K562 (cell line): ENCODE measurements around the gene ECE2. TPM values are rescaled to one million over a fixed set of nuclear protein-coding genes. Genes with fewer than 3 reads are reported as not detected.

Experiments
- GATAD2B ChIP-seq: fragments of 450-650 bp; IDR thresholded peaks from 2 replicates; pipeline ENCODE4 v1.6.1; 2017; ENCODE audit warnings: mild to moderate bottlenecking, borderline replicate concordance
- THAP7 ChIP-seq: fragments of 250-450 bp; sonication (Bioruptor Pico); IDR thresholded peaks from 2 replicates; pipeline ENCODE4 v1.5.0; 2021
- WHSC1 ChIP-seq: IDR thresholded peaks from one replicate; pipeline ENCODE4 v1.6.1; 2012; ENCODE audit warnings: low read length, control low read depth, inconsistent platforms
- ZBTB8A ChIP-seq: fragments of 450-650 bp; IDR thresholded peaks from 2 replicates; pipeline ENCODE4 v1.6.1; 2018; ENCODE audit warnings: mild to moderate bottlenecking, moderate library complexity; ENCODE audit not compliant: partially characterized antibody
- ZNF586 ChIP-seq: fragments of 450-650 bp; formaldehyde crosslinking; conservative IDR thresholded peaks from 2 replicates; pipeline ENCODE4 v1.4.0; 2020; ENCODE audit warnings: mild to moderate bottlenecking, moderate library complexity
- polyA plus RNA-seq, 8 experiments: library from polyadenylated mRNA; depleted of rRNA in 4 of 8; stranded (reverse) in 5 of 8; unstranded in 3 of 8; fragments of >200 nt; fragmentation: Nextera tagmentation in 2 of 8; fragmentation: Illumina TruSeq in 1 of 8; extraction: Ambion mirVana in 2 of 8; extraction: Trizol in 1 of 8; gene quantifications; 2 replicates each; pipeline versions ENCODE4 v1.2.1 to v1.2.3, GENCODE V29; 2011 to 2014; ENCODE audit warnings: inconsistent platforms in 1 of 8, missing spikeins in 1 of 8
- total RNA-seq, 7 experiments: library from RNA; depleted of rRNA in 6 of 7; stranded (reverse); fragments of >200 nt in 6 of 7; fragmentation: Illumina TruSeq in 2 of 7; extraction: Trizol in 2 of 7; gene quantifications; 2 replicates each; pipeline versions ENCODE4 v1.2.1 to v1.2.3, GENCODE V29; 2011 to 2021; ENCODE audit warnings: low replicate concordance in 1 of 7
- TF ChIP-seq, protein P1 (sequence below): fragments of 450-650 bp; IDR thresholded peaks from 2 replicates; pipeline ENCODE4 v1.6.1; 2016; ENCODE audit warnings: low read depth, mild to moderate bottlenecking, moderate library complexity
- TF ChIP-seq, protein P2 (sequence below): sonication (generic); formaldehyde crosslinking; IDR thresholded peaks from 2 replicates; pipeline ENCODE4 v1.5.0; 2020; ENCODE audit warnings: missing genetic modification reagents
- TF ChIP-seq, protein P3 (sequence below): fragments of 450-650 bp; IDR thresholded peaks from 2 replicates; pipeline ENCODE4 v1.6.1; 2017; ENCODE audit warnings: antibody characterized with exemption

The ECE2 gene
- total and polyA plus RNA-seq, 9 of the 15 experiments (the other 6 are each of a cell fraction or from before 2014, with no cell fraction given) = not detected

DNA sequence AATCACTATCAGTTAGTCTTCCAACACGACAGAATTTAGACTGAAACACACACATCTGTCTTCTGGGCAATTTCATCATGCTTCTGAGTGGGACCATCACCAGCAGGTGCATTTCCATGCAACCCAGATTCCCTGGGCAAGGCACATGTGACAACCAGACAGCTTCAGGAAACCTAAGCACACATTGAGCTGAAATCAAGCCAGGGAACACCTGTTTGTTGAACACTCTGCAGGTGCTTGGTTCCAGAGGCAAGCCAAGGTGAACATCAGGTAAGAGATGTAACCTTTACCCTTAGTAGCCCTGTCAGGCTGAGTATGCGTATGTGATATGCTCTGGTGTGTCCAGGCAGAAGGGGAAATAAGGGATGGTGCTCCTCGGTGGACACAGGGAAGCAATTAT is 19.9 kb downstream of the ECE2 start (continued):
- TF ChIP-seq, protein P1, sequence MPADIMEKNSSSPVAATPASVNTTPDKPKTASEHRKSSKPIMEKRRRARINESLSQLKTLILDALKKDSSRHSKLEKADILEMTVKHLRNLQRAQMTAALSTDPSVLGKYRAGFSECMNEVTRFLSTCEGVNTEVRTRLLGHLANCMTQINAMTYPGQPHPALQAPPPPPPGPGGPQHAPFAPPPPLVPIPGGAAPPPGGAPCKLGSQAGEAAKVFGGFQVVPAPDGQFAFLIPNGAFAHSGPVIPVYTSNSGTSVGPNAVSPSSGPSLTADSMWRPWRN = no peak
- TF ChIP-seq WHSC1 = no peak
- TF ChIP-seq ZNF586 = no peak
- no peak for TF ChIP-seq THAP7
- TF ChIP-seq GATAD2B = no peak
- TF ChIP-seq, protein P2, sequence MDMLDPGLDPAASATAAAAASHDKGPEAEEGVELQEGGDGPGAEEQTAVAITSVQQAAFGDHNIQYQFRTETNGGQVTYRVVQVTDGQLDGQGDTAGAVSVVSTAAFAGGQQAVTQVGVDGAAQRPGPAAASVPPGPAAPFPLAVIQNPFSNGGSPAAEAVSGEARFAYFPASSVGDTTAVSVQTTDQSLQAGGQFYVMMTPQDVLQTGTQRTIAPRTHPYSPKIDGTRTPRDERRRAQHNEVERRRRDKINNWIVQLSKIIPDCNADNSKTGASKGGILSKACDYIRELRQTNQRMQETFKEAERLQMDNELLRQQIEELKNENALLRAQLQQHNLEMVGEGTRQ (CRISPR knock-in tag) = no peak
- no peak for TF ChIP-seq ZBTB8A
- TF ChIP-seq, protein P3, sequence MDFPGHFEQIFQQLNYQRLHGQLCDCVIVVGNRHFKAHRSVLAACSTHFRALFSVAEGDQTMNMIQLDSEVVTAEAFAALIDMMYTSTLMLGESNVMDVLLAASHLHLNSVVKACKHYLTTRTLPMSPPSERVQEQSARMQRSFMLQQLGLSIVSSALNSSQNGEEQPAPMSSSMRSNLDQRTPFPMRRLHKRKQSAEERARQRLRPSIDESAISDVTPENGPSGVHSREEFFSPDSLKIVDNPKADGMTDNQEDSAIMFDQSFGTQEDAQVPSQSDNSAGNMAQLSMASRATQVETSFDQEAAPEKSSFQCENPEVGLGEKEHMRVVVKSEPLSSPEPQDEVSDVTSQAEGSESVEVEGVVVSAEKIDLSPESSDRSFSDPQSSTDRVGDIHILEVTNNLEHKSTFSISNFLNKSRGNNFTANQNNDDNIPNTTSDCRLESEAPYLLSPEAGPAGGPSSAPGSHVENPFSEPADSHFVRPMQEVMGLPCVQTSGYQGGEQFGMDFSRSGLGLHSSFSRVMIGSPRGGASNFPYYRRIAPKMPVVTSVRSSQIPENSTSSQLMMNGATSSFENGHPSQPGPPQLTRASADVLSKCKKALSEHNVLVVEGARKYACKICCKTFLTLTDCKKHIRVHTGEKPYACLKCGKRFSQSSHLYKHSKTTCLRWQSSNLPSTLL = no peak
